Gastroesophageal sphincter (tissue), 3 donors: Measurements from ENCODE around the gene PHKA1.

ENCODE experiments used
- CTCF ChIP-seq, 4 experiments: fragments of 200-600 bp in 2 of 4; fragments of 450-650 bp in 2 of 4; sonication (generic) in 1 of 4; IDR thresholded peaks; one replicate each; pipeline ENCODE4 v1.5.1; 2017 to 2019; ENCODE audit warnings: antibody characterized with exemption in 4 of 4, mild to moderate bottlenecking in 2 of 4, moderate library complexity in 2 of 4
- EP300 ChIP-seq: sonication (generic); formaldehyde crosslinking; IDR thresholded peaks from one replicate; pipeline ENCODE4 v1.6.1; 2017; ENCODE audit warnings: antibody characterized with exemption, mild to moderate bottlenecking
- POLR2A ChIP-seq, 2 donors: fragments of 450-650 bp; IDR thresholded peaks; one replicate each; pipeline ENCODE4 v1.6.1; 2017; ENCODE audit warnings: antibody characterized with exemption in 2 of 2, mild to moderate bottlenecking in 2 of 2, moderate library complexity in 1 of 2

- TF ChIP-seq CTCF (IDR thresholded peaks at IDR 0.05) (no peak), EP300 (no peak), POLR2A (IDR thresholded peaks at IDR 0.05) (no peak)
These were observed 30.5 kb downstream of the PHKA1 start for GRCh38 chrX:72683631-72684030.
